Measurements from ENCODE around the gene KCNJ4.
"Not testable (repeated sequence)": the region's sequence is repeated elsewhere in the genome, so short reads cannot be mapped to it uniquely, and the experiment has no call there.

KCNJ4 gene

DNA sequence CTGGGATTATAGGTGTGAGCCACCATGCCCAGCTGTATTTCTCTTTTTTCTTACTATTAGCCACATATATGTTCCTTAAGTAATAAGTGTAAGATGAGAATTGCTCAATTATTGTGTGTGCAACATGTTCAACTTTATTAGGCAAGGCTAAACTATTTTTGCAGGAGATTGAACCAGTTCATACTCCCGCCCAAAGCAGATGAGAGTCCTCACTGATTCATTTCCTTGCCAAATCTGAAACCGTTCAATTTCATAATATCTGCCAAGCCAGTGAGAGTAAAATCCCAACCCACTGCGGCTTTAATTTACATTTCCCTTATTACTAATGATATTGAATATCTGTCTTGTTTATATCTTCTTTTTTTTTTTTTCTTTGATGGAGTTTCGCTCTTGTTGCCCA lies 48.4 kb downstream of the KCNJ4 start:
- DNase-seq, result no peak

DNA sequence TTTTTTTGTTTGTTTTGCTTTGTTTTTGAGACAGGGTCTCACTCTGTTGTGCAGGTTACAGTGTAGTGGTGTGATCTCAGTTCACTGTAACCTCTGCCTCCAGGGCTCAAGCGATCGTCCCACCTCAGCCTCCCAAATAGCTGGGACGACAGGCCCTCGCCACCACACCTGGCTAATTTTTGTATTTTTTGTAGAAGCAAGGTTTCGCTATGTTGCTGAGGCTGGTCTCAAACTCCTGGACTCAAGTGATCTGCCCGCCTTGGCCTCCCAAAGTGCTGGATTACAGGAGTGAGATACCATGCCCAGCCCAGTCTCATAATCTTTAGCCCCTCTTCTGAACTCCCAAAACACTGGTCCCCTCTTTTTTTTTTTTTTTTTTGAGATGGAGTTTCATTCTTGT lies 50.6 kb downstream of the KCNJ4 start:
- DNase-seq, result no peak

DNA sequence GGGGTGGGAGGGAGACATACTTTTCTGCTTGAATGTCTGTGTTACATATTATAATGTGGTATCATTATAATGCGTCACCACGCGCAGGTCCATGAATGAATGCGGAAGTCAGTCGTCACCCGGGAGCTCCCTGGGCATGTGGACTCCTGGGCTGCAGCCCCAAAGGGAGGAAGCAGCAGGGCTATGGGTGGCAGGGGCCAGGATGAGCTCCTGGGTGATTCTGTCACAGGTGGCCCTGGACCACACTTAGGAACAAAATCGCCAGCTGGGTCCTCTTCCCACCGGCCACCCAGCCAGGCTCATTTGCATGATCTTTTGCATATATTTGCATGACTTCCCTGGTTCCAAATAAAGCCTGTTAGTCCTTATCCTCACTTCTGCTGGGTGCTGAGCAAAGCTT lies 51.2 kb downstream of the KCNJ4 start:
- DNase-seq, result no peak

GRCh38 chr22:38402204-38402603 lies 52.8 kb downstream of the KCNJ4 start:
- no peak for DNase-seq

- DNase-seq, result no peak
These were observed 53.5 kb downstream of the KCNJ4 start for GRCh38 chr22:38401336-38402084.

DNA sequence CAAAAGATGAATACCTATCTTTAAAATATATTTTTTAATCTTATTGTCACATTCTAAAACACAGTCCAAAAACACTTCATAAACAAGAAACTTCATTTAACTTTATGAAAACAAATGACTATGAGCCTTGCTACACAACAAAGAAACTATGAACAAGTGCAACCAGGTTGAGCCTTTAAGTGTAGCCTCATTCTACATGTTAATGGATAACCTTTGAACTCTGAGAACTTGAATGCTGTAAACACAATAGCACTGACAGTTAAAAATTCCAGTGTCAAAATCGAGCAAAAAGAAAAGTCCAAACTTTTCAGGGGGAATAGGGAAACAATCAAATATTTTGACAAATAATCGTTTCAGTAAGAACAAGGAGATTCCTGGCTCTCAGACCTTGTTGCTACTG lies 54.7 kb downstream of the KCNJ4 start:
- DNase-seq, result not testable (repeated sequence)

- peak; percentile 87 for DNase-seq
These were observed 56.2 kb downstream of the KCNJ4 start for GRCh38 chr22:38398609-38399461.

DNA sequence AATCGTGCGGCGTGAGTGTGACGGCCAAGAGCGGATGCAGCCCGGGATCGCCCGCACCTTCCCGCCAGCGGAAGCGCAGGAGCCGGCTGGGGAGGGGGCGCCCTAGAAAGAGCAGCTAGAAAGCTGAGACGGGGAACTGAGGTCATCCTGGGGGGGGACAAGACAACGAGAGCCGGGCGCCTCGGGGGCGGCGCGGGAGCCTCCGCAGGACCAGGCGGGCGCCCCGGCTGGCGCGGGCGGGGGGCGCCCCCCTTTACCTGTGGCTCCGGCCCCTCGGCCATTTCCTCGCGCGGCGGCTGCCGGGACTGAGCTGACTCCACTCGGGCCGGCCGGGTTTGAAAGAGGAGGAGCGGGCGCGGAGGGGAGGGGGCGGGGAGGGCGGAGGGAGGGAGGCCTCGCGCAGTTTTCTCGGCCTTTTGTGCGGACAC lies 56.8 kb downstream of the KCNJ4 start:
- DNase-seq, result not testable (repeated sequence)

- DNase-seq, result peak in 1 of 2 experiments; percentile 40
These were observed 57.6 kb downstream of the KCNJ4 start for GRCh38 chr22:38397189-38398085.

DNA sequence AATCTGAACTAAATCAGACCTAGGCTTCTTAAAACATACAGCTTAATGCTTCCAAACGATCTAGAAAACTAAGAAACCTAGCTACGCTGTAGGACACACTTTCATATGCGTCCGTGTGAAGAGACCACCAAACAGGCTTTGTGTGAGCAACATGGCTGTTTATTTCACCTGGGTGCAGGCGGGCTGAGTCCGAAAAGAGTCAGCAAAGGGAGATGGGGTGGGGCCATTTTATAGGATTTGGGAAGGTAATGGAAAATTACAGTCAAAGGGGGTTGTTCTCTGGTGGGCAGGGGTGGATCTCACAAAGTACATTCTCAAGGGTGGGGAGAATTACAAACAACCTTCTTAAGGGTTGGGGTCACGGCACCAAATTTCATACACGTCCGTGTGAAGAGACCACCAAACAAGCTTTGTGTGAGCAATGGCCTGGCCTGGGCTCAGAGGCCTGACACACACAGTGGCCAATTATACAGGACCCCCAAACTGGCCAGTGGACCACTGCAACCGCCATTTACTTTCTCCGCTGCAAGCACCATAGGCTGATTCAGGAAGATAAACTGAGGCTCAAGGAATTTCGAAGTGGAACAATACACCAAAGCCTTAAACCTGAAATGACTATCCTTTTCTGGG lies 58.4 kb downstream of the KCNJ4 start:
- not testable (repeated sequence) for DNase-seq

DNA sequence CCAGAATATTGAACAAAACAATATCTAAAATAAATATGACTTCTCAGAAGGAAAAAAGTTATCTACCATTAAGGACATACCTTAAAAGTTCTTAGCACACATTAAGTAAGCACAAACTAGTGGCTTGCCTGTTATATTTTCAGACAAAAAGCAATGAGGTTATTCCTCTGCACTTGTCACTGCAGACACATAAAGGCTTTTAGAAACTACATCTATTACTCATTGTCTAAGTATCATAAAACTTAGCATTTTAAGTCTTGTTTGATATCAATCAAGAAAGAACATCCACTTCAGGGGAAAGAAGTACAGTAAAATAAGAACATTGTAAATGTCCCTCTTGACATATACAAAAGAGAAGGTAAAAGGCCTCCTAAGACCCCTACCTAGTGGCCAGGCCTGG lies 59.1 kb downstream of the KCNJ4 start:
- DNase-seq, result not testable (repeated sequence)

GRCh38 chr22:38394929-38395624 lies 59.9 kb downstream of the KCNJ4 start:
- DNase-seq, result not testable (repeated sequence)

- not testable (repeated sequence) for DNase-seq
These were observed 65.6 kb downstream of the KCNJ4 start for GRCh38 chr22:38389428-38389818.

- DNase-seq, result not testable (repeated sequence)
These were observed 66.2 kb downstream of the KCNJ4 start for GRCh38 chr22:38388506-38389427.

DNA sequence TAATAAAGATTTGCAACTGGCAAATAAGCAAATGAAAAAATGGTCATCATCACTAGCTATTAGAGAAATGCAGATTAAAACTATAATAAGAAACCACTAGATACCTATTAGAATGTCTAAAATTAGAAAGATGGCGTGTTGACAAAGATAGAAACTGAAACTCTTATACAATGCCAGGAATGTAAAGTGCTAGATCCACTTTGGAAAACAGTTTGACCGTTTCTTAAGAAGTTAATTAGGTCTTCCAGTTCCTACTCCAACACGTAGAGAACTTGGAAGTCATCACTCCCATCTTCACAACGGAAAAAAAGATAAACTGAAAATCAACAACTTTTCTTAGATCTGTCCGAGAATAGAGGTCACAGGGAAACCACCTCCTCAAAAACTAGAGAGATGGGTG lies 68.1 kb downstream of the KCNJ4 start:
- DNase-seq, result not testable (repeated sequence)

DNA sequence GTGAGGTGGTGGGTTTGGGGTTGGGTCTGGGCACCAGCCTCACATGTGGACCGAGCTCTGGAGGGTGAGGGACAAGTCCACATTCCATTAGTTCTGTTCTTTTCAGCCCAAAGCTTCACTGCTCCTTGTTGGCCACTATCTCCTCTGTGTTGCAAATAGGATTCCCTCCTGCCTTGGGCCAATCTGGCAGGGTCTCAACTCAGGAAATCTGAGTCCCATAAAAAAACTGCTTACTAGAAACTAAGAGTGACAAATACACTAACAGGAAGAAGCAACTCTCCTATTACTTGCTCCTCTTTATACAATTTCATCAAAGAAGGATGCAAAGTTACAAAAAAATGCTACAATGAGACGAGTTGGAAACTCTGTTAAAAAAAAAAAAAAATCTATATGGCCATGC lies 71.6 kb downstream of the KCNJ4 start:
- no peak for DNase-seq

DNA sequence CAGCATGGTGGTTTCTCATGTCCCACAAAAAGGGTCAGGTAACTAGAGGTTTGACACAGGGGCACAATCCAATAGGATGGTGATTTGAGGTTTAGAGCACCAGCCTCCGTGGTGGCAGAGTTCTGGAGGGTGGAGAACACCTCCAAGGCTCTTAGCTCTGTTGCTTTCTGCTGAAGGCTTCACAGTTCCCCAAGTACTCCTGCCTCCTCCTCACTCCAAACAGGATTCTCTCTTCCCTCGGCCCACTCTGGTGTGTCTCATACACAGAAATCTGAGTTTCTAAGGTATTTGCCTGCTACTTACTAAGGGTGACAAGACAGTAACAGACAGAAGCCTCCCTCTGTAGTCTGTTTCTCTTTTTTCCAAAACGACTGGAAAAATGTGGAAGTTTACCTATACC lies 73.6 kb downstream of the KCNJ4 start:
- not testable (repeated sequence) for DNase-seq
